GM18508 (cell line): ENCODE data around the gene REM1.
A peak's percentile ranks its signal among the peaks of the same experiment; 100 is the strongest.

Experiments used
- ATAC-seq: cut with Tn5 transposase; IDR thresholded peaks from one replicate; pipeline ENCODE4 v1.9.1; 2021; ENCODE audit warnings: moderate number of reproducible peaks; ENCODE audit not compliant: insufficient read depth, unreplicated experiment

Gene REM1

DNA sequence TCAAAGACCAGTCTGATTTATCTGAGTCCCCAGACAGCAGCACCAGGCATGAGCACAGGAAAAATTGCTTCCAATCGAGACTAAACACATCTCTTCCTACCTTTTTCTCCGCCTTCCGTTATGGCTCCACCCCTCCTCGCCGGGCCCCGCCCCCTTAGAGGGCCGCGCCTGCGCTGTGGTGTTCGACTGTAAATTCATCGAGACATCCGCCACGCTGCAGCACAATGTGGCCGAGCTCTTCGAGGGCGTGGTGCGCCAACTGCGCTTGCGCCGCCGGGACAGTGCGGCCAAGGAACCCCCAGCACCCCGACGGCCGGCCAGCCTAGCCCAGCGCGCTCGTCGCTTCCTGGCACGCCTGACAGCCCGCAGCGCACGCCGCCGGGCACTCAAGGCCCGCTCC, 8.9 kb downstream of the REM1 start:
- ATAC-seq: no peak

GRCh38 chr20:31485450-31486339, 10.6 kb downstream of the REM1 start:
- ATAC-seq: no peak

DNA sequence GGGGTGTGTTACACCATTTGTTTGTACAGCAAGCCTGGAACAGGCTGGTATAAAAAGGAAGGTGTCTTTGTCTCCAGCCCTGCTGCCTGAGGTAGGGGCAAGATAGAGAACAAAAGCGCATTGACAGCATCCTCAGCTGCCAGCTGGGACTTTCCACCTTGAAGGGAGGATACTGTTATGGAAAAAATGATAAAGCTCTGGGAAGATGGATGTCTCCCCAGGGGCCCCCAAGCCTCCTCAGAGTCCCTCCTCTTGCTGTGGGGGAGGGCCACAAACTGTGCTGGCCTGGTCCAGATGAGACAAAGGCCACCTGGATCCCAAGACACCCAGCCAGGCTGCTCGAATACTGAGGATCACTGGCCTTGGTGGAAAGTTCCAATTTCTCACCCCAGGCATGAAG, 13.0 kb downstream of the REM1 start:
- ATAC-seq: no peak

DNA sequence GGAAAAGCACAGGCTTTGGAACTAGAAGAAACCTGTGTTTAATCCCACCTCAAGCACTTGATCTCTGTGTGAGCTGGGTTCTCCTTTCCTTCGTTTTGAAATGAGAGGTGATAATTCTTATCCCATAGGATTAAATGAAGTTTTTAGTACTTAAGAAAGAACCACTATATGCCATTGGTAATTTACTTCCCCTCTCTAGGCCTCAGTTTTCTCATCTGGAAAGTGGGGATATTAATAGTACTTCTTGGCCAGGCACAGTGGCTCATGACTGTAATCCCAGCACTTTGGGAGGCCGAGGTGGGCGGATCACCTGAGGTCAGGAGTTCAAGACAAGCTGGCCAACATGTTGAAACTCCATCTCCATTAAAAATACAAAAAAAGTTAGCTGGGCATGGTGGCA, 14.1 kb downstream of the REM1 start:
- no peak for ATAC-seq

DNA sequence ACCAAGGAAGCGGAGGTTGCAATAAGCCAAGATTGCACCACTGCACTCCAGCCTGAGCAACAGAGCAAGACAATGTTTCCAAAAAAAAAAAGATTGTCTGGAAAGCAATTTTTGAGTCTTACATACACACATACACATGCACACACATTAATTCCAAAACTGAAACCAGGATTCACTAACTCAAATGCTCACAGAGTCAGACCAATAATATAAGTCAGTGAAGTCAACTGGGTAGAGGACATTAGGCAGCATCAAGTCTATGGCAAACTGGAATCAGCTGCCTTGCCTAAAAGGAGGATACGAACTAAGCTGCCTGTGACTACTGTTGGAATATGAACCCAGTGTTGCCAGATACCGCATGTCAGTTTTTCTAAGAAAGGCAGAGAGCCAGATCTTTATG, 15.7 kb downstream of the REM1 start:
- no peak for ATAC-seq

DNA sequence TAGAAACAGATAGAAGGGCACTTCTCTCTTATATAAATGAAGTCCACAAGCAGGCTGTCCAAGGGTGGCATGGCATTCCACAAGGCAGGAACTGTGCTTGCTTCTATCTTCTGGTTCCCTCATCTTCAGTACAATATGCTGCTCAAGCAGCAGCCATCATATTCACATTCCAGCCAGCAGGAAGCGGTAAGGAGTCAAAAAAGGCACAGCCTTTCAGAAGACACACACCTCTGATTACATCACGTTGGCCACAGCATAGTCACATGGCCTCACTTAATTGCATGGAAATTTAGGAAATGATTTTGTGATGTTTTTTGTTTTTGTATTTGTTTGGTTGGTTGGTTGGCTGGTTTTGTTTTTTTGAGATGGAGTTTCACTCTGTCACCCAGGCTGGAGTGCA, 19.0 kb downstream of the REM1 start:
- no peak for ATAC-seq

DNA sequence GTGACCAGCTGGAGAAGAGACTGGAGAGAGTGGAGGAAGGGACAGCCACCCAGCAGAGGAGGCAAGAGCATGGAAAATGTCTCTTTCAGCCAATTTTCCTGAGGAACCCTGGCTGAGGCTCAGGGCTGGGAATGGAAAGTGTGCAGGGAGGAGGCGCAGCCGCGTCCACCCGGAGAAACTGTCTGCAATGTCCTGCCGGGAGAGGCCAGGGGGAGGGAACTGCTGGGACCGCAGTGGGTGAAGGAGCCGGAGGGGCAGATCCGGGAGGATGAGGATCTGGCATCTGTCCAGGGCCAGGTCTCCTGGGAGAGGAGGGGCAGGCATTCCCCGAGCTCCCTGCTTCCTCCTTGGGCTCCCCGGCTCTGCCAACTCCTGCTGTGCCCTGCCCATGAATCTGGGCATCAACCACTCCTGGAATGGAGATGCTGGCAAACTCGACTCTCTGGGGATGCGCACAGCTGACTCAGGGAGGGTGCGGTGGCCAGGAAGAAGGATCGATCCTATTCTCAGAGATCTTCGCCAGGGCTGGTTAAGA, 21.7 kb downstream of the REM1 start:
- no peak for ATAC-seq

GRCh38 chr20:31497838-31498540, 22.9 kb downstream of the REM1 start:
- no peak for ATAC-seq

DNA sequence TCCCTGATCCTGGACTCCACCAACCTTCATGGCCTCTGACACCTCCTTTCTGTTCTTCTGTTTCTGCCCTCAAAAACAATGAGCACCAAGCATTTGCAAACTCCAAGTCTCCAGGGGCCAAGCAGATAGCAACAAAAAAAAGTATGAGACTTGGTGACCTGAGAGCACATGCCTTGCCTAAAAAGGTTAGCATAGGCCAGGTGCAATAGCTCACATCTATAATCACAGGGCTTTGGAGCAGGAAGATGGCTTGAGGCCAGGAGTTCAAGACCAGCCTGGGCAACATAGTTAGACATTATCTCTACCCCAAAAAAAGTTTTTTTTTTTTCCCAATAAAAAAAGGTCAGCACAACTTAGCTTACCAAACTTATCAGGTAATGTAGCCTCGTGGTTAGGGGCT, 25.4 kb downstream of the REM1 start:
- no peak for ATAC-seq

DNA sequence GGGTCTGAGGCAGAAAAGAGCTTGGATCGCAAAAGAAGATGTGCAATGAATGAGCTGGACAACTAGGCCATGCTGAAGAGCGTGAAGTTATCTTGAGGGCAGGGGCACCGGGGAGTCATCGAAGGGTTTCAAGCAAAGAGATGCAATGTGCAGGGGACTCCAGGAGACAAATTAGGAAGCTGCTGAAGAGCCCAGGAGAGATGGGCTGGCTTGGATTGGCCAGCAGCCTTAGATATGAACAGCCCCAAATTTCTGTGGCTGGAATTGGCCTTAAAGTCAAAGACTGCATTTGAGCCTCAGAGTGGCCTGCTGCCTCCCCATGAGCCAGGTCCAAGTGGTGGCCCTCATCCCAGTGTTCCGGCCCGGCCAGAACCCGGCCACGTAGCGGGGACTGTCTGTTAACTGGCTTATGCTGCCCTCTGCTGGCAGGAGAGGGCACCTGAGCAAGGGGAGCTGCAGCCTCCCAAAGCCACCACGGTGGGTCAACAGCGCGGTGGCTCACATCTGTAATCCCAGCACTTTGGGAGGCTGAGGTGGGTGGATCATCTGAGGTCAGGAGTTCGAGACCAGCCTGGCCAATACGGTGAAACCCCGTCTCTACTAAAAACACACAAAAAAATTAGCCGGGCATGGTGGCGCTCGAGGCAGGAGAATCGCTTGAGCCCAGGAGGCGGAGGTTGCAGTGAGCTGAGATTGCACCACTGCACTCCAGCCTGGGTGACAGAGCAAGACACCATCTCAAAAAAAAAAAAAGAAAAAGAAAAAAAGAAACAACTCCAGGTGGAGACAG, 28.0 kb downstream of the REM1 start:
- peak; percentile 48 for ATAC-seq

DNA sequence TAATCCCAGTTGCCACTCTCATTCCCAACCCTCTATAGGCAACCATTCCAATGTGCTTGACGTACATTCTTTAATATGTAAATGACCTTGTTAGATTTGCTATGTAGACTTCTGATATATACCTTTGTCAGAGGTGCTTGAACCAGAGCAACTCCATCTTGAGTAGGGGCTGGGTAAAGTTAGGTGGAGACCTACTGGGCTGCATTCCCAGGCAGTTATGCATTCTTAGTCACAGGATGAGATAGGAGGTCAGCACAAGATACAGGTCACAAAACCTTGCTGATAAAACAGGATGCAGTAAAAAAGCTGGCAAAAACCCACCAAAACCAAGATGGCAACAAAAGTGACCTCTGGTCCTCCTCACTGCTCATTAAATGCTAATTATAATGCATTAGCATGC, 30.8 kb downstream of the REM1 start:
- no peak for ATAC-seq

DNA sequence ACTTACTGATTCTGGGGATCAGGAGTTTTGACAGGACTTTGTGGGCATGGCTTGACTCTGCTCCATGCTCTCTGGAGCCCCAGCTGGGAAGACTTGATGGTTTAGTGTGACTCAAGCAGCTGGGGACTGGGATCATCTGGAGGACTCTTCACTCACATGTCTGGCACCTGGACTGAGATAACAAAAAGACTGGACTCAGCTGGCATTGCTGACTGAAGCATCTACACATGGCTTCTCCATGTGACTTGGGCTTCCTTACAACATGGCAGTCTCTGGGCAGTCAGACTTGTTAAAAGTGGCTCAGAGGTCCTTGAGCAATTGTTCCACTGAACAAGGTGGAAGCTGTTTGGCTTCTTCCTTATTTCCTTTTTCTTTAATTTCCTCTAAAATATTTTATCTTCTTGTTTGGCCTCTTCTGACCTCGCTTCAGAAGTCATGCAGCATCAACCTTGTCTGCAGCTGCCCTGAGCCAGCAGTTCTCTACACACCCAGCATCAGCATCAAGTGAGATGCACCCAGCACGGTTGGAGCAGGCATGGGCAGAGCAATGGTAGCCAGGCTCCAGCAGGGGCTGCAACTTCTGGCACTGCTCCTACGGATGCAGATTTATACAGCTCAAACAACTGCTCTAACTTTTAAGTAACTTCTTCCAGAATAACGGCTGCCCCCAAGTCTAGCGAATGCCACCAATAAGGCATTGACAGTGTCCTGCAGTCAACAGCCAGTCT, 33.6 kb downstream of the REM1 start:
- ATAC-seq: no peak

DNA sequence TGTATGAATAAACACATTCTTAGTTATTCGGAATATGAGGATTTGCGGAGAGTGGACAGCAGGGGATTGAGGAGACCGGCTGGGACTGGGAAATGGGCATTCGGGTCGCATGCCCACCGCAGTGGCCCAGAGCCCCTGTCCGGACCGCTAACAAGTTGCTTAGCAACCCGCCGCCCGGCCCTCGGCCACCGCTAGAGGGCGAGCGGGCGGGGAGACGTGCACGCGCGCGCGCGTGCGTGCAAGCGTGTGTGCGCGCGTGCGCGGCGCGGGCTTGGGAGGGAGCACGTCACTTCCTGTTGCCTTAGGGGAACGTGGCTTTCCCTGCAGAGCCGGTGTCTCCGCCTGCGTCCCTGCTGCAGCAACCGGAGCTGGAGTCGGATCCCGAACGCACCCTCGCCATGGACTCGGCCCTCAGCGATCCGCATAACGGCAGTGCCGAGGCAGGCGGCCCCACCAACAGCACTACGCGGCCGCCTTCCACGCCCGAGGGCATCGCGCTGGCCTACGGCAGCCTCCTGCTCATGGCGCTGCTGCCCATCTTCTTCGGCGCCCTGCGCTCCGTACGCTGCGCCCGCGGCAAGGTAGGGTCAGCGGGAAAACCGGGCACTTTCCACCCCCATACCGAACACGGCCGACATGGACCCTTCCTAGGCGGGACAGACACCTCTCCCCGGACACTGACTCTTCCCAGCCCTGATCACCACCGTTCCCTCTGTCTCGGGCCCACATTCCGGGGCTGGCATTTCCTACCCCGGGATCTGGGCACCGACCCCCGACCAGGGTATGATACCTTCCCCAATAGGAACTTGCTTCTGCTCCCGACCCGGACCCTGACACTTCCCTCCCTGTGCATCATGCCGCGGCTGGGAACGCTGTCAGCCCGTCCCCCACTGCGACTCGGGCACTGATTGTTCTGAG, 39.3 kb downstream of the REM1 start, which contains the start of gene HM13:
TSS of gene HM13 (plus strand) at position 289 of the 918 bp plus-strand sequence. CDS start at position 399, 110 bp downstream.
- peak; percentile 61 for ATAC-seq

DNA sequence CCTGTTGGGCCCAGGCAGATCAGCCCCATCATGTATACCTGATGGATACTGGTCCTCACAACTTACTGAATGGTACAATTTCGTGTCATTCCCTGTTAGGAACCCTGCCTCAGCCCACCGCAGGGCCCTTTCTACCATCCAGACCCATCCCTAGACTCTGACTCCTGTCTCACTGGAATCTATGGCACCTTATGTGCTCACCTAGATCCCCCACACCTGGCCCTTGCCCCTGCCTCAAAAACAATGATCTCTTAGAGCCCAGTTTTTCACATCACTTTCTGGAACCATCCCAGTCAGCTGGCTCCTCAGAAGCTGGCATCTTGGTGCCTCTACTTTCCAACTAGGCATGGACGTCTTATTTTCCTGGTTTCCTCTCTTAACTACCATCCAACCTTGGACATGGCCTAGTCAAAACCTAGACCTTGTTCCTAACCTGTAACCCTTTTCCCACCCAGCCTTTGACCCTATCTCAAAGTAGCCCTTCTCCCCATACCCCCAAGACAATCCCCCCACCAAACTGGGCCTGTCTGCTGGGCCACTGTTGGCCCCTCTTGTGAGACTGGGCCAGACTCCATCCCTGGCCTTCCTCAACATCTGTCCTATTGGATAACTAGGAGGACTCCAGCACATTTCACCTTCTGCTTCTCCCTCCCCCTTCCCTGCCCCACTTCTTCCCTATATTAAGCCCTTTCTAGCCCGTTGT, 40.1 kb downstream of the REM1 start:
- ATAC-seq: no peak

- no peak for ATAC-seq
Observed at GRCh38 chr20:31515775-31516107, 40.7 kb downstream of the REM1 start.

DNA sequence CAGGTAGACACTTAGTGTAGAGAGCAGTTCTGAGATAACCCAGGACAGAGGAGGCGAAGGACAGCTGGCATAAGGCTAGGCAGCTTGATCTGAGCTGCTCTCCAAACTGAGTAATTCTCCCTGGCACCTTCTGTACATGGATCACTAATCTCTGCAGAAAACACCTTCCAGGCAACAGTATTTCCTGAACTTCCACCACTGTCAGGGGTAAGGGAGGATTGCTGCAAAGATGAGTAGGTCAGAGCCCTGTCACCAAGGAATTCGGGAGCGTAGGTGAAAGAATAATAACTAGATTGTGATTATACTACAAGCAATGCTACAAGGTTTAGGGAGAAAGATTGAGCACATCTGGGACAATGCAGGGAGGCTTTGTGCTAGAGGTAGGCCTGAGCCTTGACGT, 41.1 kb downstream of the REM1 start:
- ATAC-seq: no peak

DNA sequence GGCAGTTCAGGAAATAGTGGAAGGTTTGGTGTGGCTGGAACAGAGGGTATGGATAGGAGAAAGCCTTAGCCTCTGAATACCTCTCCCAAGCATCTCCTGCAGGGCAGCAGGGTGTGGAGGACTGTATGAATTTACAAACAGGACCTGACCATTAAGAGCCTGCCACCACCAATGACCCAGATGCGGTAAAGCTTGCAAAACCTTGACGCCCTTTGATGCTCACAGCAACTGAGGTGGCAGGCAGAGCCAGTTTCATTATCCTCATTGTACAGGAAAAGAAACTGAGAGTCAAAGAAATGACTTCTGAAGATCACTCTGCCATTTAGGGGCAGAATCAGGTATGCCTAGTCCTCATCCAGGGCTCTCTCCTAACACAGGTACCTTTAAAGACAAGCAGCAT, 41.6 kb downstream of the REM1 start:
- ATAC-seq: no peak

DNA sequence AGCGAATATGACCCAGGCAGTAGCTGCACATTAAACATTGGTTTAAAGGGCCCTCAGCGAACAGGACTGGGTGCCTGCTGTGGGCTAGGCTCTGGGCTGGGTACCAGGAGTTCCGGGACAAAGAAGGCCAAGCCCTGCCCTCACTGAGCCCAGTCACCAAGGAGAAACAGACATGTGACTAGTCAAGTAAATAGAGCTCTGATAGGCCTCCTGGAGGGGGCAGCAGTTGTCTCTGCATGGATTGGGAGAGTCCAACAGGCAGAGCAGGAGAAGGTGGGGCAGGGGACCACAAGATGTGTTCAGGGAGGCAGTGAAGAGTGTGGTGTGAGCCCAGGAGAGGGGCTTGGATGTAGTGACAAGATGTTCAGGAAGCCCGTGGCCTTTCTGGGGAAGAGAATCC, 42.3 kb downstream of the REM1 start:
- no peak for ATAC-seq
